ENCODE measurements around the gene JUNB. TPM values are rescaled to one million over a fixed set of nuclear protein-coding genes. Genes with fewer than 3 reads are reported as not detected.

Gene JUNB
- total and polyA plus RNA-seq, 2 of the 13 experiments (the other 11 are each of a cell fraction or from before 2014, with no cell fraction given) = 7.7 to 8.2 TPM

GRCh38 chr19:12806242-12807081, 15.2 kb downstream of the JUNB start, which contains the start of gene RNASEH2A (continued):
- TF ChIP-seq ZBTB44 (CRISPR knock-in tag; IDR thresholded peaks at IDR 0.05) (no peak), ZNF576 (CRISPR knock-in tag; IDR thresholded peaks at IDR 0.05) (no peak; the same call in 1 of the 2 replicates), HDAC6 (IDR thresholded peaks at IDR 0.05; ENCODE audit: low read depth, low read length) (no peak), RBAK (CRISPR knock-in tag; IDR thresholded peaks at IDR 0.05) (no peak), EP300 (IDR thresholded peaks at IDR 0.05; ENCODE audit: low read depth in 2 of 2, low read length in 2 of 2) (no peak), EP300 (CRISPR knock-in tag; IDR thresholded peaks at IDR 0.05; ENCODE audit: borderline replicate concordance) (no peak; the same call in 1 of the 2 replicates), CHD4 (IDR thresholded peaks at IDR 0.05; ENCODE audit: borderline replicate concordance, low read length) (no peak), MAZ (IDR thresholded peaks at IDR 0.05; ENCODE audit: borderline replicate concordance, low read depth, low read length) (no peak), MAZ (CRISPR knock-in tag; IDR thresholded peaks at IDR 0.05; ENCODE audit: low read depth) (peak; percentile 83), ZNF180 (CRISPR knock-in tag; IDR thresholded peaks at IDR 0.05; ENCODE audit: borderline replicate concordance, low read depth) (no peak), TEAD2 (CRISPR knock-in tag; IDR thresholded peaks at IDR 0.05) (peak; percentile 56; the same call in 1 of the 2 replicates), ZNF761 (CRISPR knock-in tag; conservative IDR thresholded peaks at IDR 0.05) (0 out of 2 replicates have a peak, but pooled peaks have one; percentile 65), ZNF543 (CRISPR knock-in tag; IDR thresholded peaks at IDR 0.05) (peak; percentile 79; the same call in 1 of the 2 replicates), ZNF83 (CRISPR knock-in tag; IDR thresholded peaks at IDR 0.05; ENCODE audit: borderline replicate concordance) (no peak; the same call in 1 of the 2 replicates), MYPOP (CRISPR knock-in tag; IDR thresholded peaks at IDR 0.05) (0 out of 2 replicates have a peak, but pooled peaks have one; percentile 23), ADNP (CRISPR knock-in tag; IDR thresholded peaks at IDR 0.05) (no peak), ZNF274 (CRISPR knock-in tag; IDR thresholded peaks at IDR 0.05) (peak; percentile 91), KDM5A (IDR thresholded peaks at IDR 0.05; ENCODE audit: borderline replicate concordance, low read length) (0 out of 2 replicates have a peak, but pooled peaks have one; percentile 10), NR2C2 (CRISPR knock-in tag; IDR thresholded peaks at IDR 0.05; ENCODE audit: borderline replicate concordance) (peak; percentile 80), CREB3 (CRISPR knock-in tag; IDR thresholded peaks at IDR 0.05) (no peak), ZFP36 (IDR thresholded peaks at IDR 0.05; ENCODE audit: borderline replicate concordance, low read depth, low read length, partially characterized antibody) (no peak), TEAD3 (CRISPR knock-in tag; optimal IDR thresholded peaks at IDR 0.05; ENCODE audit: borderline replicate concordance) (peak; percentile 75), GMEB1 (CRISPR knock-in tag; IDR thresholded peaks at IDR 0.05; ENCODE audit: borderline replicate concordance) (peak; percentile 100), ZNF383 (CRISPR knock-in tag; IDR thresholded peaks at IDR 0.05; ENCODE audit: borderline replicate concordance) (no peak)

Data from HepG2 (cell line).